HG03097 (cell line): ENCODE results near the gene UNC119.
"Not testable (repeated sequence)": the region's sequence is repeated elsewhere in the genome, so short reads cannot be mapped to it uniquely, and the experiment has no call there.

ENCODE experiments used
- ATAC-seq: cut with Tn5 transposase; IDR thresholded peaks from one replicate; pipeline ENCODE4 v1.9.1; 2021; ENCODE audit not compliant: unreplicated experiment, low FRiP score

The UNC119 gene

DNA sequence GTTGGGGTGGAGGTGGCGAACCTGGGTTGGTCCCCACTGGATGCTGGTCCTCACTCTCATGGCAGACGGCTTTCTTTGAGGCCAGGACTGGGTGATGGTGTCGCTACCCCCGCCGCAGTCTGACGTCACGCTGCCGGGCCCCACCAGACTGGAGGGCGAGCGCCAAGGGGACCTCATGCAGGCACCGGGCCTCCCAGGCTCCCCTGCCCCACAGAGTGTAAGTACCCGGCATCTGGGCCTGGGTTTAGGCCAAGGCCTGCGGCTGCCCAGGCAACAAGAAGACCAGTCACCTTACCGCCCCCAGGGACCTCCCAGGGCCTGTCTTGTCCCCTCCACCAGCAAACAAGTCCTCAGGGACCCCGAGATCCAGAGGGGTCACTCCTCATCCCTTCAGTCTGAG is 28.5 kb downstream of the UNC119 start:
- no peak for ATAC-seq

DNA sequence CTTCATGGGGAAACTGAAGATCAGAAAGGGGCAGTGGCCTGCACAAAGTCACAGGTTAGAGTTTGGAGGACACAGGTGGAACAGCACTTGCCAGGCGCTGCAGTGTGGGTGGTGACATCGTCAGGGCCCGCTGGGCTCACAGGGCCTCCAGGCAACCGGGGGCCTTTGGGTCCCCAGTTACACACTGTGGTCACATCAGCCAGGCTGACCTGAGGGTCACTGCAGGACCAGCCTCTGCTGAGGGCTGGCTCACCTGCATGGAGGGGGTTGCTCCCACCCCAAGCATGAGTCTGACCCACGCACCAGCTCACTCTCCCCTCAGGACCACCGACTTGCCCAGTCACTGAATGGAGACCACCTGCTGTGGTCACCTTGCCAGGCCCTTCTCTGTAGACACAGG is 29.2 kb downstream of the UNC119 start:
- ATAC-seq = no peak

DNA sequence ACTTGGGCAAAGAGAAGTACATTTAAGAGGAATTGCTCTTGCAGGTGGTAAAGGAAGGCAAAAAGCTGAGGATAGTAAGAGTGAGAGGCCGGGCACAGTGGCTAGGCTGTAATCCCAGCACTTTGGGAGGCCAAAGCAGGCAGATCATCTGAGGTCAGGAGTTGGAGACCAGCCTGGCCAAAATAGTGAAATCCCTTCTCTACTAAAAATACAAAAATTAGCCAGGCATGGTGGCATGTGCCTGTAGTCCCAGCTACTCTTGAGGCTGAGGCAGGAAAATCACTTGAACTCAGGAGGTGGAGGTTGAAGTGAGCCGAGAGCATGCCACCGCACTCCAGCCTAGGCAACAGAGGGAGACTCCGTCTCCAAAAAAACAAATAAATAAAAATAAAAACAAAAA is 30.1 kb downstream of the UNC119 start:
- ATAC-seq = not testable (repeated sequence)

DNA sequence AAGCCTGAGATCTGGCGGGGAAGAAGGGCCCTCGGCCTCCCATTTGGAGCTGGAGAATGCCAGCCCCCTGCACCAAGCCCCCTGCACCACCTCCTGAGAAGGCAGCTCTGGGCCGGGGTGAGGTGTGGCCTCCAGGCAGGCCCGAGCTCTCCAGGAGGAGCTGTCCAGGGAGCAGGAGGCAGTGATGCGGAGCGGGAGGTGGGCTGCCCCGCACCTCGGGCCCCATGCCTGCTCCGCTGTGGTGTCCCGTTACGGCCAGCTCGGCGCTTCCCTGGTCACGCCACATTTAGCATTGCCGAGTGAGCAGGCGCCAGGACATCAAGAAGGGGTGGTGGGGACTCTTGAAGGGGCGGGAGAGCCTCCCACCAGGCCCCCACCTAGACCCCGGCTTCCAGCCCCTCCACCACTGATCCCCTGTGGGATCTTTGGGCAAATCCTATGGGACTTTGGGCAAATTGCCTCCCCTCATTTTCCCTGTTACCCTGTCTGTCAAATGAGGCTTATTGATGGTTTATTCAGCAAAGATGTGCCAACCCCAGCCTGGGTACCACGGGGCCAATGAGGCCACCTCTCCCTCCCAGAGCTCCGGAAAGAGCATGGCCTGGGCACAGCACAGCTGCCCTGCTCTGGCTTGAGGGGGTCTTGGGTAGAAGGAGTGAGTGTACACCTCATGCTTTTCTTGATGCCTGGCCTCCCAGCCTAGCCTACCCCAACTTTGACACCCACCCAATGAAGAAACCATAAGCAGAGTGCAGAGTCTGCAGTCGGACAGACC is 30.9 kb downstream of the UNC119 start:
- no peak for ATAC-seq

DNA sequence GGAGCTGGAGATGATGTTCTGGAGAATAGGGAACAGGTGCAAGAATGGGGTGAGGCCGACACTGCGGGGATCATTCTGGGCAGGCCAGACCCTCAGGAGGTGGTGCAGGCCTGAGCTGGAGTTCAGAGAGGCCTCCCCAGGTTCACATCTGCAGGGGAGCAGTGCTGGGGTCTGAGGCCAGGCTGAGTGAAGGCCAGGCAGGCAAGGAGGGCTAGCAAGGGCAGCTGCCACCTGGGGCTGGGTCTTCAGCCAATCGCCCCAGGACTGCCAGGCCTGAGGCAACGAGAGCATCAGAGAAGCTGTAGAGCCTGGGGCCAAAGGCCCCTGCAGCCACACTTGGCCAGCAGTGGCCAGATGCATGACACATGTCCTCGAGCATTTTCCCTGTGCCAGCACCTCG is 31.7 kb downstream of the UNC119 start:
- ATAC-seq = no peak

DNA sequence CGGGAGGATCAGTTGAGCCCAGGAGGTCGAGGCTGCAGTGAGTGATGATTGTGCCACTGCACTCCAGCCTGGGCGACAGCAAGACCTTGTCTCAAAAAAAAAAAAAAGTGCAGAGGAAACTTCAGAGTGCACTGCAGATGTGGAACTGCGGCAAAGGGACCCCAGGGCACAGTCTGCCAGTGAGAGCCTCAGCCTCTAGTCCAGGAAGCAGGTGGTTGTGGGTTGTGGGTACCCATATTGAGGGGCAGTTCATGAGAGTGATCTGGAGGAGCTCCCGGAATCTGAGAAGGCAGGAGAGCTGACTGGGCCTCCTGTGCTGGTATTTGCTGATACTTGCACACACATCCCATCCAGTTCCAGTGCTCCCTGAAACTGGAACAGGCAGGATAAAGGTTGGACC is 33.2 kb downstream of the UNC119 start:
- ATAC-seq = no peak

DNA sequence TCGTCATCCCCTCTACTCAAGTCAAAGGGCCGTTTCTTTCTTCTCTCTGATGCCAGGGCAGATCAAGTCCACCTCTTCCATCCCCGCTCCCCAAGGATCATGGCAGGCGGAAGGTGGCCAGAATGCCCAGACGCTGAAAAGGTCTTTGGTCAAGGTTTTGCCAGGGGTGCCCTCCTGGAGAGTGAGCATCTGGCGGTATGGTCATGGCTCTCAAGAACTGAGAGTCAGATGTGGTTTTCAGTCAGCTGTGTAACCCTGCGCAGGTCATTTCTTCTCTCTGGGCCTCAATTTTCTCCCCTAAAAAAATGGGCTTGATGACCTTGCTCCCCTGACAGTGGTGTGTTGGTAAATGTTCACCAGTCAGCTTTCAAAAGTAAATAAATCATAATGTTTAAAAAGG is 33.8 kb downstream of the UNC119 start:
- no peak for ATAC-seq

DNA sequence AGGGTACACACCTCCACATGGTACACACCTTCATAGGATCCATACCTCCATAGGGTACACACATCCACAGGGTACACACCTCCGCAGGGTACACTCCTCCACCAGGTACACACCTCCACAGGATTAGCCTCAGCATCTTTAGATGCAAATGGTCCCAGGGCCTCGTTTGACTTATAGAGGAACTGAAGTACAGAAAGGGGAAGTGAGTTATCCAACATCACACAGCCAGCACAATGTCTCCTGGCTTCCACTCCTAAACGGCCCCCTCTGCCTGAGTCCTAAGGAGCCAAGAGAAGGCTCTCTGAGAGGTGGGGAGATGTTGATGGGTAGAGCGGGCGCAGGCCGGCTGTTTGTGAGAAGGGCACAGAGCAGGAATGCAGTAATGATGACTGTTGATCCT is 34.3 kb downstream of the UNC119 start:
- no peak for ATAC-seq

DNA sequence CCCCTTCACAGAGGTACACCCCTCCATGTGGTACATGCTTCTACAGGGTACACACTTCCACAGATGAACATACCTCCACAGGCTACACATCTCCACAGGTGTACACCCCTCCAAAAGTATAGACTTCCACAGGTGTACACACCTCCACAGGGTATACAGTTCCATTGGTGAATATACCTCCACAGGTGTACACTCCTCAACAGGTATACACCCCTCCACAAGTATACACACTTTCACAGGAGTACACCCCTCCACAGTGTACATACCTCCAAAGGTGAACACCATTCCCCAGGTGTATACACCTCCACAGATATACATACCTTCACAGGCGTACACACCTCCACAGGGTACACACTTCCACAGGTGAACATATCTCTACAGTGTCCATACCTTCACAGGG is 36.9 kb downstream of the UNC119 start:
- ATAC-seq = no peak

DNA sequence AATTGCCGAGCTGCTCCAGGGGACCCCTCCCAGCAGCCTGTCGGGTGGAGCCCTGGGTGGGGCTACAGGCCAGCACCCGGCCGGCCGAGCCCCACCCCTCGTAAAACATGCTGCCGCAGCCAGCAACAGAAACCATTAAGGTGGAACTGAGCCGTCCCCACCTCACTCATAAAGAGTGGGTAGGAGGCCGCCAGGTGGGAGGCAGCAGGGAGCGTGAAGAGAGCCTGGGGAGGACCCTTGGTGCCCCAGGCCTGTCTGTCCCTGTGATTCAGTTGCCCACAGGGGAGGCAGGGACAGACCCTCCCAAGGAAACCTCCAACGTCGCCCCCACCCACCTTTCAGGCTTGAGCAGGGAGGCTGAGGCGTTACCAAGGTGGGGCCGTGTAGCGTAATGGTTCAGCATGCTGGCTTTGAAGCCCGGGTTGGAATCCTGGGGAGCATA is 37.8 kb downstream of the UNC119 start:
- ATAC-seq = no peak

DNA sequence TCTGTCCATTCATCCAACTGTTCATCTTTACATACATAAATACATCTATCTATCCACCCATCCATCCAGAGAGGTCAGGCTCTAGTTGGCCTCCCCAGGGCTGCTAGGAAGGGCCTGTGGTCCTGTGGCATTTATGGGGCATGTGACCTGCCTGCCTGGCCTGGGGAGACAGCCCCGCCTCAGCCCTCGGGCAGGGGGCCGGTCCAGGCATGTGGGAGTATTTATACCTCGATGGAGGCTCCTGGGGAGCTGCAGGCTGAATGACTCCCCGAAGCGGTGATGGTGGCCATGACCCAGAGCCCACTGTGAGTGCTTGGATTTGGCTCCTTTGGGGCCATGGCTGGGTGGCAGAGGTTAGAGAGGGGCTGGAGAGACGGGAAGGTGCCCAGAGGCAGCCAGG is 38.9 kb downstream of the UNC119 start:
- no peak for ATAC-seq

DNA sequence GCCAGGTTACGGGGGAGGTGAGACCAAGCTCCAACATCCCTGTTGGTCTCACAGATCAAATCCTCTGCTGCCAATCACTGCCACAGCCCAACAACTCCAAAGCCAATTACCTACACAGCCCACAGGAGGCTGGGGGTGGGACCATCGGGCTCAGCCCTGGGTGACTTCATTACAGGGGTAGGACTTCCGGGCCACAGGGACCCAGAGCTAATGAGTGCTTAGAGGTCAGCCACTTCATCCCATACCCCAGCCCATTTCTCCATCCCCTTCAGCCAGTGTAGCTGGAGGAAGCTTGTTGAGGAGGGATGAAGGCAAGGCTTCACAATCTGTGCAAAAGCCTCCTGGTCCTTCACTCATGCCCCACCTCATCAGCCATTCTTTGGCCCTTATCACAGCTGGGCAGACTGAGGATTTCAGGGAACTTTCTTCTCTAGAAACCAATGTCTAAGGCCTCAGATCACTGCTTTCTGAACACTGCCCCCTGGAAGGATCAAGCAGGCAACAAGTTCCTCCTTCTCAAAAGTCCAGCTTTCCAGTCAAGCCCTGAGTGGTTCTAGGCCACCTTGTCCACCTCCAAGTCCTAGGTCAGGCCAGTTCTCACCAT is 40.5 kb downstream of the UNC119 start:
- no peak for ATAC-seq

DNA sequence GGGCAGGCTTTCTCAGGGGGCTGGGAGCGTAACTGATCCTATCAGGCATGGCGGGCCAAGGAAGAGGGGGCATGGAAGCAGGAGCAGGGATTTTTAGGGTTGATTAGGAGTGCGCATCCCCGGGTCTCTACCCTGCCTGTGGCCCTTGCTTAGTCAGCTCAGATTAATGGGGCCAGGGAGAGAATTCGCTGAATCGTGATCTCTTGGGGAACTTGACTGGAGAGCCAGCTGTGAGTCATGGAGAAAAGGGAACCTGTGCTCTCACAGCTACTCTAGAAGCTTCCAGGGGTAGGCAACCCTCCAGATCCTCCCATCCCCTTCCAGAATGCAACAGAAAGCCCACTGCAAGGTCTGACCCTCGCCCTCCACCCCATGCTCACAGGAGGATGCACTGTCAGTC is 42.6 kb downstream of the UNC119 start:
- ATAC-seq = no peak

DNA sequence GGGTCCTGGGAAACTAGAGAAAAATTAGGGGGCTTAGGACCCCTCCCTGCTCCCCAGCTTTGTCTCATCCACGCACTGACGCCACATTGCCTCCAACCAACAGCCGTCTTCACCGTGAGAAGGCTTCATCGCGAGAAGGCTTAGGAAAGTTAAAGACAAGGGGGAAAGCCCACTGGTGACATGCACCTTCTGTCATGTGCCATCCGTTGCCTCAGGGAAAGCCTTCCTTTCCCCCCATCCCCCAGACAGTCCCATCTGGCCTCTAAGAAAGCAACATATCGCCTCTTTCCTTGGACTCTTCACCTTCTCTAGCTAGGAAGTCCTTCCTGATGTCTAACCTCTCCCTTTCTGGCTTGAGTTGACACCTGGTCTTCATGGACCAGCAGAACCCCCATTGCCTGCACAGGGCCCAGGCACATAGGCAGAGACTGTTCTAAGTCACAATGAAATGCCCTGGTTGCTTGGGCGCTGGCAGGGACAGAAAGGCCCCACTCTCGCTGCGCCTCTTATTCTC is 44.2 kb downstream of the UNC119 start:
- ATAC-seq = no peak

DNA sequence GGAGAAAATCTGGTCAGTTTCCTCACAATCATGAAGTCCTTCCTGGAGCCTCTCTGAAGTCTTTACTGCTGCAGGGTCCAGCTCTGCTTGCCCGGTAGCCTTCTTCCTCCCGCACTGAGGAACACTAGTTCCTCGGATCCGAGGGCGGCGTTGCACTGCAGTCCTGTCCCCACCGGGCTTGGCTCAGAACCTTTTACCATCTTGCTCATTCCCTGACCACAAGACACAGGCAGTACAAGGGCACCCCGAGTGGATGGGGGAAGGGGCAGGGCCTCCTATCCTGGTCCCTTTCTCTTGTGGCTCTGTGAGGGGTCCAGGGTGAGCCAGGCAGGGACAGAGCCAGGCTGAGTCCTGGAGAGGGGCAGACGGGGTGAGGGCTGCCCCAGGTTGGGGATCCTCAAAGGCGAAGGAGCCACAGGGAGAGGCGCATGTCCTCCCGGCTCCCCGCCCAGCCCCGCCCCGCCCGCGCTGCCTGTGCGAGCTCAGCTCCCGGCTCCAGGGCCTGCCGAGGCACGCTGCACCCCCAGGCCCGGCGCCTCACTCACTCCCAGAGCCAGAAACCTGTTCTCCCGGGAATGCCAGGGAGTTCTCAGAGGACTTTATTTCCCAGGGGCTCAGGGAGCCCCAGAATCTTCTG is 44.7 kb downstream of the UNC119 start:
- no peak for ATAC-seq

DNA sequence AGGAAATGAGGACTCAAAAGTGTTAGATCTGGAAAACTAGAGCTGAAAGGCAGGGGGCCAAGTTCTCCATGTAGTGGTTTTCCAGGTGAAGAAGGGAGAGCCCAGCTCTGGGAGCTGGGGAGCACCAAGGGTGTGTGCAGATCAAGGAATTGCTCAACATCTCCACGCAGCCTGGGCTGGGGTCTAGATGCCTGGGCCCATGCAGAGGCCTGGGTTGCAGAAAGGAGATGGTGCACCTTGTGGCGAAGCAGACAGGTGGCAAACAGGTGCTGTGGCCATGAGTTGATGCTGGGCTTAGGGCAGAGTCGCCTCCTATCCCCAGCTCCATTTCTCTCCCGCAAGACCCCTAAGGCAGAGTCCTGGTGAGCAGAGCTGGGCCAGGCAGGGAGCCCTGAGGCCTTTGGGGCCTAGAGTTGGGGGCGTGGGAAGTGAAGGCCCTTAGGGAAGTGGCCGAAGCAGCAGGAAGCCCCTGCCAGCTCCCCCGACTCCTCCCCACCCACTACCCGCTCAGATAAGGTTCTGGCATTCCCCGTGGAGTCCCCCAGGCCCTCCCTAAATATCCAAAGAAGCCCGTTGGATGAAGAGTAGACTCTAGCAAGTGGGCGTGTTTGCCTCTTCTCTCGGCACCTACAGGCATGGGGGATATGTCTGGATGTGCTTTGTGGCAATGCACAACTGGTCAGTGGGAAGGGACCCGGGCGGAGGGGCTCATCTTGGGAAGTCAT is 45.5 kb downstream of the UNC119 start:
- no peak for ATAC-seq

DNA sequence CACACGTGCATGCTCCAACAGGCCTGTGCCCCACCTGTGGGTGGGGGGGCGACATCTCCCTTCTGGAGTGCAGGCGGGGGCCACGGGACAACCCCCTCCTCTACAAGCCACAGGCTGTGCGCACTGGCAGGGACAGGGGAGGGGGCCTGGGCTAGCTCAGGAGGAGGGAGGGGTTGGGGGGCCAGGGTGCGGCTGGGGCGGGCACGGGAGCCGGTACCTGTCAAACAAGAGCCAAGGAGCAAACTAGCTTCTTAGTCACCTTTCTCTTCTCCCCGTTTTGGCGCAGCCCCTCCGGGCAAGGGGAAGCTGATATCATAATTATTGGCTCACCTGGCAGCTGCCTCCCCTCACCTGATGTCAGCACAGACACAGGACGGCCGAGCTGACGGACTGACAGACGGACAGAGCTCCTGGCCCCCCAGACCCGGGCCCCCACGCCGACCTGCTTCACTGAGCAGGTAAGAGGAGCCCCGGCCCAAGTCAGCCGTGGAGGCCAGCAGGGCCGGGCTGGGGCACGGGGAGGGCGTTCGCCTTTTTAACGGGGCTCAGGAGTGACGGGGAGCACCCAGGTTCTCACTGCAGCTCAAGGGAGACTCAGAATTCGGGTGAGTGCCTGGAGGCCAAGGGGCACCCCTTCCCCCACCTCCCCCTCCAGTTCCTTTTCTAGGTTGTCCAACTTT is 46.3 kb downstream of the UNC119 start, which contains the start of gene FOXN1:
FOXN1 (plus strand) TSS at position 363 of the 680 bp plus-strand sequence. CDS start 17,622 bp downstream, outside the sequence.
- no peak for ATAC-seq

DNA sequence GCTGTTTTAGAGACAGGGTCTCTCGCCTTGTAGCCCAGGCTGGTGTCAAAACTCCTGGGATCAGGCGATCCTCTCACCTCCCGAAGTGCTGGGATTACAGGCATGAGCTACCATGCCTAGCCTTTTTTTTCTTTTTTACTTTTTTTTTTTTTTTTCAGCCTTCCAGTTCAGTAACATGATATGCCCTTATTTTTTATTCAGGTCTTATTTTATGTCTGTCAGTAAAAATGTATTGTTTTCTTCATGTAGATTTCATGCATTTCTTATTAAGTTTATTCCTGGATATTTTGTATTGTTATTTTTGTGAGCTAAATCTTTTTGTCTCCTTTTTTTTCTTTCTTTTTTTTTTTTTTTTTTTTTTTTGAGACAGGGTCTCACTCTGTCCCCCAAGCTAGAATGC is 49.0 kb downstream of the UNC119 start:
- ATAC-seq = no peak

DNA sequence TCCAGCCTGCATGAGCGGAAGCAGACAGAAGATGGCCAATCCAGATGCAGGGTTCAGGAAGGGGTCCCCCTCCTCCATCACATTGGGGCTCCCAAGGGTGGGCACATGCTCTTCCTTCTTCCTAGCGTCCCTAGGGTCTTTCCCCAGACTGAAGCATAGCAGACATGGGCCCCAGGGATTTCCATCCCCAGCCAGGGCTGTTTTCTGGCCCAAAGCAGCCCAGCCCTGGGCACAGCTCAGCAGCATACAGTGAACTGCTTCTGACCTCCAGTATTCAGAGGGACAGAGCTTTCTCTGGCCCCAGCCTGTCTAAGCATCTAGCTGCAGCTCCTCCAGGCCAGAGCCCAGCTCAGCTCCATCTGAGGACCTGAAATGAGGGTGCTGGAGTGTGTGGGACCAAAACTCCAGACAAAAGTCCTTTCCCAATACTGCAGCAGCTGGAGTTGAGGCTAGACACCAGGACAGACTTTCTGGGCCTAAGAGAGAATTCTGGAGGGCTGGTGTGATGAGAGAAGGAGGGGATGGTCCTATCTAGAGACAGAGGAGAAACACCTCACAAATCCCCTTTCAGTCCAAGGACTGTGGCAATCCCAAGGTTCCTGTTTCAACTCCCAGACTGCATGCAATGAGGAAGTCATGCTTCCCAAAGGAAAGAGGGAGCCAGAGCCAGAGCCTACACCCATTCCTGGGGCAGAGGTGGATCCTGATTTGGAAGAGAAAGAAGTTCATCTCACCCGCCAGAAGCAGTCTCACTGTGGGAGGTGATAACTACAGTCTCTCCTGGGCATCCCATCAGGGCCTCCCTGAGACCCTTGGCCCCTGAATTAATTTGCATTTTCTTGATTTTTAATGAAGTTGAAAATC is 50.8 kb downstream of the UNC119 start:
- ATAC-seq = no peak
